ENCODE measurements around the gene ARHGEF7.

- TF ChIP-seq CTCF (IDR thresholded peaks at IDR 0.05) (no peak), POLR2A (IDR thresholded peaks at IDR 0.05) (no peak)
Observed at GRCh38 chr13:111283457-111283856, 168.3 kb downstream of the ARHGEF7 start.

Measured in thyroid gland (tissue), 4 donors.